GM23338 (cell line): ENCODE results near the gene WNK2. TPM values are rescaled to one million over a fixed set of nuclear protein-coding genes. Genes with fewer than 3 reads are reported as not detected.

Experiments
- ATAC-seq: fragments of 200-7000 bp; cut with Tn5 transposase; 3 replicates; pipeline ENCODE4 v1.9.1; 2020
- DNase-seq: peaks from one replicate; pipeline ENCODE4 v3.0.0-alpha.2; 2015; ENCODE audit warnings: low spot score
- H2AFZ ChIP-seq: fragments of 200-600 bp; sonication (generic); 2 replicates; pipeline ENCODE4 v1.8.0; 2016; ENCODE audit warnings: antibody characterized with exemption, mild to moderate bottlenecking, moderate library complexity
- H3F3A ChIP-seq: fragments of 200-600 bp; sonication (generic); replicated peaks from 2 replicates; pipeline ENCODE4 v1.8.0; 2017; ENCODE audit warnings: antibody characterized with exemption, mixed run types, low read depth
- H3K27ac ChIP-seq: fragments of 200-600 bp; sonication (generic); 2 replicates; pipeline ENCODE4 v1.6.1; 2016; ENCODE audit warnings: low read depth
- H3K27me3 ChIP-seq: fragments of 200-600 bp; sonication (generic); 2 replicates; pipeline ENCODE4 v1.8.0; 2016; ENCODE audit warnings: mild to moderate bottlenecking, mixed run types, moderate library complexity; ENCODE audit not compliant: insufficient read depth
- H3K36me3 ChIP-seq: fragments of 200-600 bp; sonication (generic); 2 replicates; pipeline ENCODE4 v1.8.0; 2016; ENCODE audit warnings: mild to moderate bottlenecking; ENCODE audit not compliant: insufficient read depth
- H3K4me1 ChIP-seq: fragments of 200-600 bp; sonication (generic); 2 replicates; pipeline ENCODE4 v1.8.0; 2016; ENCODE audit warnings: mild to moderate bottlenecking, moderate library complexity; ENCODE audit not compliant: insufficient read depth
- H3K4me2 ChIP-seq: fragments of 200-600 bp; sonication (generic); 2 replicates; pipeline ENCODE4 v1.7.1; 2017; ENCODE audit warnings: mixed run types
- H3K4me3 ChIP-seq: fragments of 200-600 bp; sonication (generic); 2 replicates; pipeline ENCODE4 v1.6.1; 2016; ENCODE audit warnings: mixed run types
- H3K79me2 ChIP-seq: fragments of 200-600 bp; sonication (generic); replicated peaks from 2 replicates; pipeline ENCODE4 v1.8.0; 2017; ENCODE audit warnings: mild to moderate bottlenecking; ENCODE audit not compliant: insufficient read depth
- H3K9me2 ChIP-seq: fragments of 200-600 bp; sonication (generic); 2 replicates; pipeline ENCODE4 v1.8.0; 2017; ENCODE audit not compliant: insufficient read depth
- H4K20me1 ChIP-seq: fragments of 200-600 bp; sonication (generic); replicated peaks from 2 replicates; pipeline ENCODE4 v1.8.0; 2017; ENCODE audit warnings: mild to moderate bottlenecking; ENCODE audit not compliant: insufficient read depth
- H3K27ac Mint-ChIP-seq: 2 replicates; pipeline ENCODE4 v1.8.0; 2020; ENCODE audit warnings: inconsistent platforms, mild to moderate bottlenecking, moderate library complexity, mixed read lengths
- H3K27me3 Mint-ChIP-seq: 3 replicates; pipeline ENCODE4 v1.8.0; 2022; ENCODE audit warnings: low read depth, mild to moderate bottlenecking, moderate library complexity, mixed read lengths, inconsistent platforms; ENCODE audit not compliant: insufficient read depth, poor library complexity
- H3K36me3 Mint-ChIP-seq: 3 replicates; pipeline ENCODE4 v1.8.0; 2021; ENCODE audit warnings: low read depth, mild to moderate bottlenecking, inconsistent platforms, moderate library complexity, mixed read lengths
- H3K4me1 Mint-ChIP-seq: 3 replicates; pipeline ENCODE4 v1.8.0; 2020; ENCODE audit warnings: mild to moderate bottlenecking, inconsistent platforms, mixed read lengths
- H3K4me3 Mint-ChIP-seq: 3 replicates; pipeline ENCODE4 v1.8.0; 2021; ENCODE audit warnings: moderate library complexity, mild to moderate bottlenecking, inconsistent platforms, mixed read lengths
- H3K9me3 Mint-ChIP-seq: 3 replicates; pipeline ENCODE4 v1.8.0; 2020; ENCODE audit warnings: moderate library complexity, mild to moderate bottlenecking, inconsistent platforms, mixed read lengths
- EZH2phosphoT487 ChIP-seq: fragments of 200-600 bp; sonication (generic); IDR thresholded peaks from one replicate; pipeline ENCODE4 v1.8.1; 2018; ENCODE audit warnings: antibody characterized with exemption; ENCODE audit not compliant: unreplicated experiment
- POLR2AphosphoS5 ChIP-seq: IDR thresholded peaks from 2 replicates; pipeline ENCODE4 v1.6.1; 2016; ENCODE audit warnings: antibody characterized with exemption, low read depth
- ZNF114 ChIP-seq: fragments of 250-450 bp; sonication (Bioruptor Pico); IDR thresholded peaks from 2 replicates; pipeline ENCODE4 v1.5.0; 2020; ENCODE audit warnings: mild to moderate bottlenecking, moderate library complexity
- polyA plus RNA-seq: library from polyadenylated mRNA; unstranded; fragments of >200 nt; fragmentation: Nextera tagmentation; extraction: Ambion mirVana; gene quantifications from 2 replicates; pipeline ENCODE4 v1.2.1, GENCODE V29; 2016
- total RNA-seq: library from RNA; depleted of rRNA; stranded (reverse); fragments of >200 nt; shearing (Covaris generic); gene quantifications from 2 replicates; pipeline ENCODE4 v1.2.3, GENCODE V29; 2014
- TF ChIP-seq, protein P1 (sequence below): IDR thresholded peaks from one replicate; pipeline ENCODE4 v1.6.1; 2018; ENCODE audit warnings: antibody characterized with exemption; ENCODE audit not compliant: unreplicated experiment
- TF ChIP-seq, protein P2 (sequence below): IDR thresholded peaks from 2 replicates; pipeline ENCODE4 v1.6.1; 2016; ENCODE audit warnings: antibody characterized with exemption
- TF ChIP-seq, protein P3 (sequence below): fragments of 250-450 bp; sonication (Bioruptor Pico); IDR thresholded peaks from 2 replicates; pipeline ENCODE4 v1.5.0; 2020; ENCODE audit warnings: mild to moderate bottlenecking, moderate library complexity

Gene WNK2
- total and polyA plus RNA-seq, 2 experiments from 2014 or later: 56.4 to 102 TPM

DNA sequence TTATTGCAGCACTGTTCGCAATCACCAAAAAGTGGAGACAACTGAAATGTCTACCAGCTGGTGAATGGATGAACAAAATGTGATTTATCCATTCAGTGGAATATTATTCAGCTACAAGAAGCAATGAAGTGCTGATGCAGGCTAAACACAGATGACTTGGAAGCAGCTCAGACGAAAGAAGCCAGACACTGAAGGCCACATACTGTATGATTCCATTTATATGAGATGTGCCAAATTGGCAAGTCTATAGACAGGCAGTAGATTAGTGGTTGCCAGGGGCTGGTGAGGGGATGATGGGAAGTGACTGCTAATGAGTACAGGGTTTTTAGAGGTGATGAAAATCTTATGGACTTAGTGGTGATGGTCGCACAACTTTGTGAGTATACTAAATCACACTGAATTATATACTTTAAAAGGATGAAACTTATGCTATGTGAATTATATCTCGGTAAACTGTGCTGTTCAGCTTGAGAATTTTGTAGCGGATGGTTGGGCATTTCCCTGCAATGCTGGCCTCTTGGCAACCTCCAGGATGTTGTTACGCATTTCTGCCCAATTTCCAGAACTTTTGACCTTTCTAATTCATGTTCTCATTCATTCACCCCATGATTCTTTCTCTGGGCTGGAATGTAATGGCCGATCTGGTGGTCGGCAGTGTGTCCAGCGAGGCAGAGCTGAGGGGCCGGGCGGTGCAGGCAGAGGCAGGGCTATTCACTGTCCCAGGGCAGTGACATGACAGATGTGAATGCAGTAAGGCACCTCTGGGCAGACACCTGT lies 22.0 kb upstream of the WNK2 start:
- H3F3A ChIP-seq: no peaks in the 10 kb centered on the region

More for the DNA sequence above, 22.0 kb upstream of the WNK2 start:
- Histone ChIP-seq H3K4me3 (no peak overlapping the region), H3K4me1 (no peaks in the 10 kb centered on the region), H3K27ac (no peak overlapping the region), H2AFZ (no peak overlapping the region), H3K36me3 (no peaks in the 10 kb centered on the region), H3K27me3 (no peaks in the 10 kb centered on the region), H3K9me2 (no peaks in the 10 kb centered on the region), H3K79me2 (no peaks in the 10 kb centered on the region), H3K4me2 (no peak overlapping the region), H4K20me1 (no peaks in the 10 kb centered on the region)
- no peaks in the 10 kb centered on the region for H3K9me3 Mint-ChIP-seq
- DNase-seq (no peak), ATAC-seq (no peak)
- H3K36me3 Mint-ChIP-seq: no peaks in the 10 kb centered on the region
- H3K4me3 Mint-ChIP-seq: no peak overlapping the region
- H3K4me1 Mint-ChIP-seq: no peaks in the 10 kb centered on the region
- TF ChIP-seq POLR2AphosphoS5: no peak
- TF ChIP-seq, protein P1, sequence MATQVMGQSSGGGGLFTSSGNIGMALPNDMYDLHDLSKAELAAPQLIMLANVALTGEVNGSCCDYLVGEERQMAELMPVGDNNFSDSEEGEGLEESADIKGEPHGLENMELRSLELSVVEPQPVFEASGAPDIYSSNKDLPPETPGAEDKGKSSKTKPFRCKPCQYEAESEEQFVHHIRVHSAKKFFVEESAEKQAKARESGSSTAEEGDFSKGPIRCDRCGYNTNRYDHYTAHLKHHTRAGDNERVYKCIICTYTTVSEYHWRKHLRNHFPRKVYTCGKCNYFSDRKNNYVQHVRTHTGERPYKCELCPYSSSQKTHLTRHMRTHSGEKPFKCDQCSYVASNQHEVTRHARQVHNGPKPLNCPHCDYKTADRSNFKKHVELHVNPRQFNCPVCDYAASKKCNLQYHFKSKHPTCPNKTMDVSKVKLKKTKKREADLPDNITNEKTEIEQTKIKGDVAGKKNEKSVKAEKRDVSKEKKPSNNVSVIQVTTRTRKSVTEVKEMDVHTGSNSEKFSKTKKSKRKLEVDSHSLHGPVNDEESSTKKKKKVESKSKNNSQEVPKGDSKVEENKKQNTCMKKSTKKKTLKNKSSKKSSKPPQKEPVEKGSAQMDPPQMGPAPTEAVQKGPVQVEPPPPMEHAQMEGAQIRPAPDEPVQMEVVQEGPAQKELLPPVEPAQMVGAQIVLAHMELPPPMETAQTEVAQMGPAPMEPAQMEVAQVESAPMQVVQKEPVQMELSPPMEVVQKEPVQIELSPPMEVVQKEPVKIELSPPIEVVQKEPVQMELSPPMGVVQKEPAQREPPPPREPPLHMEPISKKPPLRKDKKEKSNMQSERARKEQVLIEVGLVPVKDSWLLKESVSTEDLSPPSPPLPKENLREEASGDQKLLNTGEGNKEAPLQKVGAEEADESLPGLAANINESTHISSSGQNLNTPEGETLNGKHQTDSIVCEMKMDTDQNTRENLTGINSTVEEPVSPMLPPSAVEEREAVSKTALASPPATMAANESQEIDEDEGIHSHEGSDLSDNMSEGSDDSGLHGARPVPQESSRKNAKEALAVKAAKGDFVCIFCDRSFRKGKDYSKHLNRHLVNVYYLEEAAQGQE: no peak
- no peak for TF ChIP-seq EZH2phosphoT487
- TF ChIP-seq, protein P2, sequence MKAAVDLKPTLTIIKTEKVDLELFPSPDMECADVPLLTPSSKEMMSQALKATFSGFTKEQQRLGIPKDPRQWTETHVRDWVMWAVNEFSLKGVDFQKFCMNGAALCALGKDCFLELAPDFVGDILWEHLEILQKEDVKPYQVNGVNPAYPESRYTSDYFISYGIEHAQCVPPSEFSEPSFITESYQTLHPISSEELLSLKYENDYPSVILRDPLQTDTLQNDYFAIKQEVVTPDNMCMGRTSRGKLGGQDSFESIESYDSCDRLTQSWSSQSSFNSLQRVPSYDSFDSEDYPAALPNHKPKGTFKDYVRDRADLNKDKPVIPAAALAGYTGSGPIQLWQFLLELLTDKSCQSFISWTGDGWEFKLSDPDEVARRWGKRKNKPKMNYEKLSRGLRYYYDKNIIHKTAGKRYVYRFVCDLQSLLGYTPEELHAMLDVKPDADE: no peak
- TF ChIP-seq, protein P3, sequence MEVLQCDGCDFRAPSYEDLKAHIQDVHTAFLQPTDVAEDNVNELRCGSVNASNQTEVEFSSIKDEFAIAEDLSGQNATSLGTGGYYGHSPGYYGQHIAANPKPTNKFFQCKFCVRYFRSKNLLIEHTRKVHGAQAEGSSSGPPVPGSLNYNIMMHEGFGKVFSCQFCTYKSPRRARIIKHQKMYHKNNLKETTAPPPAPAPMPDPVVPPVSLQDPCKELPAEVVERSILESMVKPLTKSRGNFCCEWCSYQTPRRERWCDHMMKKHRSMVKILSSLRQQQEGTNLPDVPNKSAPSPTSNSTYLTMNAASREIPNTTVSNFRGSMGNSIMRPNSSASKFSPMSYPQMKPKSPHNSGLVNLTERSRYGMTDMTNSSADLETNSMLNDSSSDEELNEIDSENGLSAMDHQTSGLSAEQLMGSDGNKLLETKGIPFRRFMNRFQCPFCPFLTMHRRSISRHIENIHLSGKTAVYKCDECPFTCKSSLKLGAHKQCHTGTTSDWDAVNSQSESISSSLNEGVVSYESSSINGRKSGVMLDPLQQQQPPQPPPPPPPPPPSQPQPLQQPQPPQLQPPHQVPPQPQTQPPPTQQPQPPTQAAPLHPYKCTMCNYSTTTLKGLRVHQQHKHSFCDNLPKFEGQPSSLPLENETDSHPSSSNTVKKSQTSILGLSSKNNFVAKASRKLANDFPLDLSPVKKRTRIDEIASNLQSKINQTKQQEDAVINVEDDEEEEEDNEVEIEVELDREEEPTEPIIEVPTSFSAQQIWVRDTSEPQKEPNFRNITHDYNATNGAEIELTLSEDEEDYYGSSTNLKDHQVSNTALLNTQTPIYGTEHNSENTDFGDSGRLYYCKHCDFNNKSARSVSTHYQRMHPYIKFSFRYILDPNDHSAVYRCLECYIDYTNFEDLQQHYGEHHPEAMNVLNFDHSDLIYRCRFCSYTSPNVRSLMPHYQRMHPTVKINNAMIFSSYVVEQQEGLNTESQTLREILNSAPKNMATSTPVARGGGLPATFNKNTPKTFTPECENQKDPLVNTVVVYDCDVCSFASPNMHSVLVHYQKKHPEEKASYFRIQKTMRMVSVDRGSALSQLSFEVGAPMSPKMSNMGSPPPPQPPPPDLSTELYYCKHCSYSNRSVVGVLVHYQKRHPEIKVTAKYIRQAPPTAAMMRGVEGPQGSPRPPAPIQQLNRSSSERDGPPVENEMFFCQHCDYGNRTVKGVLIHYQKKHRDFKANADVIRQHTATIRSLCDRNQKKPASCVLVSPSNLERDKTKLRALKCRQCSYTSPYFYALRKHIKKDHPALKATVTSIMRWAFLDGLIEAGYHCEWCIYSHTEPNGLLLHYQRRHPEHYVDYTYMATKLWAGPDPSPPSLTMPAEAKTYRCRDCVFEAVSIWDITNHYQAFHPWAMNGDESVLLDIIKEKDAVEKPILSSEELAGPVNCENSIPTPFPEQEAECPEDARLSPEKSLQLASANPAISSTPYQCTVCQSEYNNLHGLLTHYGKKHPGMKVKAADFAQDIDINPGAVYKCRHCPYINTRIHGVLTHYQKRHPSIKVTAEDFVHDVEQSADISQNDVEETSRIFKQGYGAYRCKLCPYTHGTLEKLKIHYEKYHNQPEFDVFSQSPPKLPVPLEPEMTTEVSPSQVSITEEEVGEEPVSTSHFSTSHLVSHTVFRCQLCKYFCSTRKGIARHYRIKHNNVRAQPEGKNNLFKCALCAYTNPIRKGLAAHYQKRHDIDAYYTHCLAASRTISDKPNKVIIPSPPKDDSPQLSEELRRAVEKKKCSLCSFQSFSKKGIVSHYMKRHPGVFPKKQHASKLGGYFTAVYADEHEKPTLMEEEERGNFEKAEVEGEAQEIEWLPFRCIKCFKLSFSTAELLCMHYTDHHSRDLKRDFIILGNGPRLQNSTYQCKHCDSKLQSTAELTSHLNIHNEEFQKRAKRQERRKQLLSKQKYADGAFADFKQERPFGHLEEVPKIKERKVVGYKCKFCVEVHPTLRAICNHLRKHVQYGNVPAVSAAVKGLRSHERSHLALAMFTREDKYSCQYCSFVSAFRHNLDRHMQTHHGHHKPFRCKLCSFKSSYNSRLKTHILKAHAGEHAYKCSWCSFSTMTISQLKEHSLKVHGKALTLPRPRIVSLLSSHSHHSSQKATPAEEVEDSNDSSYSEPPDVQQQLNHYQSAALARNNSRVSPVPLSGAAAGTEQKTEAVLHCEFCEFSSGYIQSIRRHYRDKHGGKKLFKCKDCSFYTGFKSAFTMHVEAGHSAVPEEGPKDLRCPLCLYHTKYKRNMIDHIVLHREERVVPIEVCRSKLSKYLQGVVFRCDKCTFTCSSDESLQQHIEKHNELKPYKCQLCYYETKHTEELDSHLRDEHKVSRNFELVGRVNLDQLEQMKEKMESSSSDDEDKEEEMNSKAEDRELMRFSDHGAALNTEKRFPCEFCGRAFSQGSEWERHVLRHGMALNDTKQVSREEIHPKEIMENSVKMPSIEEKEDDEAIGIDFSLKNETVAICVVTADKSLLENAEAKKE (CRISPR knock-in tag): no peak
- no peak for TF ChIP-seq ZNF114 (CRISPR knock-in tag)
- no peak overlapping the region for H3K27ac Mint-ChIP-seq
- peaks cover 3% of the 10 kb centered on the region for H3K27me3 Mint-ChIP-seq
